Liver (tissue), 9 donors: Measurements from ENCODE around the gene PACS1. TPM values are rescaled to one million over a fixed set of nuclear protein-coding genes. Genes with fewer than 3 reads are reported as not detected.

Source experiments
- DNase-seq: peaks from one replicate; pipeline ENCODE4 v3.0.0-alpha.2; 2017; ENCODE audit warnings: low spot score
- H3K27ac ChIP-seq, 2 donors: one replicate each; pipeline ENCODE4 v1.7.0; 2013; ENCODE audit warnings: inconsistent platforms in 2 of 2, low read length in 2 of 2, control low read depth in 1 of 2, low read depth in 1 of 2, mild to moderate bottlenecking in 1 of 2
- H3K27me3 ChIP-seq, 4 donors: one replicate each; pipeline versions ENCODE4 v1.6.1 to v1.7.0; 2013; ENCODE audit warnings: low read length in 3 of 4, inconsistent platforms in 1 of 4, mild to moderate bottlenecking in 1 of 4, moderate library complexity in 1 of 4; ENCODE audit not compliant: control insufficient read depth in 4 of 4, insufficient read depth in 4 of 4
- H3K36me3 ChIP-seq, 4 donors: one replicate each; pipeline versions ENCODE4 v1.6.1 to v1.7.0; 2013; ENCODE audit warnings: low read length in 3 of 4, mild to moderate bottlenecking in 3 of 4, low read depth in 1 of 4, moderate library complexity in 1 of 4; ENCODE audit not compliant: control insufficient read depth in 4 of 4, insufficient read depth in 3 of 4
- H3K4me1 ChIP-seq, 4 donors: one replicate each; pipeline versions ENCODE4 v1.6.1 to v1.7.0; 2013; ENCODE audit warnings: low read length in 3 of 4, mild to moderate bottlenecking in 3 of 4, moderate library complexity in 1 of 4; ENCODE audit not compliant: control insufficient read depth in 4 of 4, insufficient read depth in 4 of 4
- H3K4me3 ChIP-seq, 3 donors: one replicate each; pipeline versions ENCODE4 v1.6.1 to v1.7.0; 2013; ENCODE audit warnings: low read length in 3 of 3, control low read depth in 1 of 3, low read depth in 1 of 3, mild to moderate bottlenecking in 1 of 3
- H3K9ac ChIP-seq, 2 donors: one replicate each; pipeline ENCODE4 v1.7.0; 2013; ENCODE audit warnings: low read length in 2 of 2, mild to moderate bottlenecking in 2 of 2, moderate library complexity in 2 of 2, control low read depth in 1 of 2, low read depth in 1 of 2
- H3K9me3 ChIP-seq, 4 donors: one replicate each; pipeline versions ENCODE4 v1.6.1 to v1.7.0; 2013; ENCODE audit warnings: low read length in 3 of 4; ENCODE audit not compliant: control insufficient read depth in 4 of 4
- CTCF ChIP-seq: fragments of 150-350 bp; IDR thresholded peaks from 2 replicates; pipeline ENCODE4 v1.5.1; 2017; ENCODE audit warnings: improper control_type of control experiment, low read depth, low read length; ENCODE audit not compliant: missing input control
- EGR1 ChIP-seq, 2 donors: IDR thresholded peaks; 2 replicates each; pipeline ENCODE4 v1.6.1; 2016 to 2018; ENCODE audit warnings: antibody characterized with exemption in 2 of 2, low read depth in 2 of 2
- FOXA1 ChIP-seq: IDR thresholded peaks from 2 replicates; pipeline ENCODE4 v1.6.1; 2016; ENCODE audit warnings: antibody characterized with exemption
- FOXA2 ChIP-seq: IDR thresholded peaks from 2 replicates; pipeline ENCODE4 v1.6.1; 2016; ENCODE audit warnings: antibody characterized with exemption
- GABPA ChIP-seq, 2 donors: IDR thresholded peaks in 1 of 2; conservative IDR thresholded peaks in 1 of 2; 2 replicates each; pipeline ENCODE4 v1.6.1; 2016; ENCODE audit warnings: antibody characterized with exemption in 2 of 2, mild to moderate bottlenecking in 1 of 2, moderate library complexity in 1 of 2
- HNF4A ChIP-seq, 2 donors: conservative IDR thresholded peaks; 2 replicates each; pipeline ENCODE4 v1.6.1; 2016; ENCODE audit warnings: antibody characterized with exemption in 2 of 2, mild to moderate bottlenecking in 2 of 2
- HNF4G ChIP-seq: IDR thresholded peaks from 2 replicates; pipeline ENCODE4 v1.6.1; 2016; ENCODE audit warnings: antibody characterized with exemption
- JUND ChIP-seq, 2 donors: IDR thresholded peaks; 2 replicates each; pipeline ENCODE4 v1.6.1; 2016; ENCODE audit warnings: antibody characterized with exemption in 2 of 2
- NR2F2 ChIP-seq: IDR thresholded peaks from 2 replicates; pipeline ENCODE4 v1.6.1; 2016; ENCODE audit warnings: antibody characterized with exemption
- RAD21 ChIP-seq, 2 donors: IDR thresholded peaks; 2 replicates each; pipeline ENCODE4 v1.6.1; 2016; ENCODE audit warnings: antibody characterized with exemption in 2 of 2, mild to moderate bottlenecking in 2 of 2
- REST ChIP-seq: IDR thresholded peaks from 2 replicates; pipeline ENCODE4 v1.6.1; 2016; ENCODE audit warnings: antibody characterized with exemption, mild to moderate bottlenecking
- RXRA ChIP-seq, 2 donors: IDR thresholded peaks; 2 replicates each; pipeline ENCODE4 v1.6.1; 2017 to 2018; ENCODE audit warnings: antibody characterized with exemption in 2 of 2, mild to moderate bottlenecking in 1 of 2
- SP1 ChIP-seq: IDR thresholded peaks from 2 replicates; pipeline ENCODE4 v1.6.1; 2018; ENCODE audit warnings: antibody characterized with exemption, mild to moderate bottlenecking
- TAF1 ChIP-seq: conservative IDR thresholded peaks from 2 replicates; pipeline ENCODE4 v1.6.1; 2016; ENCODE audit warnings: antibody characterized with exemption, mild to moderate bottlenecking
- YY1 ChIP-seq: IDR thresholded peaks from 2 replicates; pipeline ENCODE4 v1.6.1; 2016; ENCODE audit warnings: antibody characterized with exemption, mild to moderate bottlenecking
- WGBS: extraction: QIAGEN DNeasy Blood & Tissue Kit; methylation state at CpG from one replicate; pipeline ENCODE4 v1.1.7; 2013; 5-methylcytosine and 5-hydroxymethylcytosine counted together
- polyA plus RNA-seq, 2 donors: library from polyadenylated mRNA; stranded (reverse) in 1 of 2; unstranded in 1 of 2; fragments of 200-250 nt in 1 of 2; fragments of >200 nt in 1 of 2; fragmentation: Nextera tagmentation in 1 of 2; extraction: Ambion mirVana in 1 of 2; gene quantifications; one replicate each; pipeline versions ENCODE4 v1.2.1 to v1.2.3, GENCODE V29; 2013 to 2015
- total RNA-seq, 2 donors: library from RNA; depleted of rRNA; stranded (reverse); fragments of >200 nt; gene quantifications; one replicate each; pipeline ENCODE4 v1.2.3, GENCODE V29; 2014
- TF ChIP-seq, protein P1 (sequence below): IDR thresholded peaks from 2 replicates; pipeline ENCODE4 v1.6.1; 2016; ENCODE audit warnings: antibody characterized with exemption
- TF ChIP-seq, protein P2 (sequence below): IDR thresholded peaks from 2 replicates; pipeline ENCODE4 v1.6.1; 2016; ENCODE audit warnings: antibody characterized with exemption
- TF ChIP-seq, protein P3 (sequence below): IDR thresholded peaks from 2 replicates; pipeline ENCODE4 v1.6.1; 2016; ENCODE audit warnings: antibody characterized with exemption
- donor health status: healthy.
- donor health status: healthy.
- donor health status: healthy.
- donor health status: healthy.
- donor health status: healthy.

Gene PACS1
- total and polyA plus RNA-seq, 4 donors: 2.7 to 9.1 (median 7.3) TPM

GRCh38 chr11:66044757-66045156, 25.3 kb upstream of the PACS1 start:
- DNase-seq: no peak
- H3K27ac ChIP-seq: no peak overlapping the region
- no peak overlapping the region for H3K9ac ChIP-seq
- H3K9me3 ChIP-seq: no peaks in the 10 kb centered on the region
- peaks cover 0 to 5% (median 4%) of the 10 kb centered on the region in 4 donors for H3K4me1 ChIP-seq
- WGBS: 65% methylated on average over 6 of the region's 6 CpGs
- H3K36me3 ChIP-seq: no peaks in the 10 kb centered on the region
- TF ChIP-seq, protein P1, sequence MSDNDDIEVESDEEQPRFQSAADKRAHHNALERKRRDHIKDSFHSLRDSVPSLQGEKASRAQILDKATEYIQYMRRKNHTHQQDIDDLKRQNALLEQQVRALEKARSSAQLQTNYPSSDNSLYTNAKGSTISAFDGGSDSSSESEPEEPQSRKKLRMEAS: no peak
- TF ChIP-seq, protein P2, sequence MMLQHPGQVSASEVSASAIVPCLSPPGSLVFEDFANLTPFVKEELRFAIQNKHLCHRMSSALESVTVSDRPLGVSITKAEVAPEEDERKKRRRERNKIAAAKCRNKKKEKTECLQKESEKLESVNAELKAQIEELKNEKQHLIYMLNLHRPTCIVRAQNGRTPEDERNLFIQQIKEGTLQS: no peak
- TF ChIP-seq CTCF (no peak), REST (no peak), TAF1 (no peak), NR2F2 (no peak), FOXA2 (no peak), FOXA1 (no peak), SP1 (no peak), RAD21 (IDR thresholded peaks at IDR 0.05) (no peak), HNF4A (conservative IDR thresholded peaks at IDR 0.05) (no peak), HNF4G (no peak), GABPA (IDR thresholded peaks at IDR 0.05 in 1 of 2, conservative IDR thresholded peaks at IDR 0.05 in 1 of 2) (no peak), RXRA (IDR thresholded peaks at IDR 0.05) (no peak), YY1 (no peak), JUND (IDR thresholded peaks at IDR 0.05) (no peak), EGR1 (IDR thresholded peaks at IDR 0.05; ENCODE audit: low read depth in 2 of 2) (no peak)
- TF ChIP-seq, protein P3, sequence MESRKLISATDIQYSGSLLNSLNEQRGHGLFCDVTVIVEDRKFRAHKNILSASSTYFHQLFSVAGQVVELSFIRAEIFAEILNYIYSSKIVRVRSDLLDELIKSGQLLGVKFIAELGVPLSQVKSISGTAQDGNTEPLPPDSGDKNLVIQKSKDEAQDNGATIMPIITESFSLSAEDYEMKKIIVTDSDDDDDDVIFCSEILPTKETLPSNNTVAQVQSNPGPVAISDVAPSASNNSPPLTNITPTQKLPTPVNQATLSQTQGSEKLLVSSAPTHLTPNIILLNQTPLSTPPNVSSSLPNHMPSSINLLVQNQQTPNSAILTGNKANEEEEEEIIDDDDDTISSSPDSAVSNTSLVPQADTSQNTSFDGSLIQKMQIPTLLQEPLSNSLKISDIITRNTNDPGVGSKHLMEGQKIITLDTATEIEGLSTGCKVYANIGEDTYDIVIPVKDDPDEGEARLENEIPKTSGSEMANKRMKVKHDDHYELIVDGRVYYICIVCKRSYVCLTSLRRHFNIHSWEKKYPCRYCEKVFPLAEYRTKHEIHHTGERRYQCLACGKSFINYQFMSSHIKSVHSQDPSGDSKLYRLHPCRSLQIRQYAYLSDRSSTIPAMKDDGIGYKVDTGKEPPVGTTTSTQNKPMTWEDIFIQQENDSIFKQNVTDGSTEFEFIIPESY: no peak
- H3K4me3 ChIP-seq: no peak overlapping the region
- H3K27me3 ChIP-seq: peaks cover 0 to 4% (median 0%) of the 10 kb centered on the region in 4 donors
